HepG2 (cell line): ENCODE data around the gene TC2N. TPM values are rescaled to one million over a fixed set of nuclear protein-coding genes. Genes with fewer than 3 reads are reported as not detected.

Source experiments
- AHR ChIP-seq: IDR thresholded peaks from 2 replicates; pipeline ENCODE4 v1.6.1; 2018; ENCODE audit warnings: missing genetic modification reagents, missing compliant biosample characterization
- ASH2L ChIP-seq: fragments of 300-600, 200-600 bp; sonication (generic); IDR thresholded peaks from 2 replicates; pipeline ENCODE4 v1.7.0; 2017; ENCODE audit warnings: low read depth, mild to moderate bottlenecking, moderate library complexity, mixed read lengths, low read length; ENCODE audit not compliant: insufficient read length
- CHD2 ChIP-seq: IDR thresholded peaks from 2 replicates; pipeline ENCODE4 v1.6.1; 2011; ENCODE audit warnings: low read depth, low read length, improper control_type of control experiment
- ELF4 ChIP-seq: sonication (generic); formaldehyde crosslinking; IDR thresholded peaks from 2 replicates; pipeline ENCODE4 v1.5.0; 2020; ENCODE audit warnings: missing genetic modification reagents, mild to moderate bottlenecking, moderate library complexity, borderline replicate concordance
- EP300 ChIP-seq, 3 experiments: sonication (generic) in 1 of 3; formaldehyde crosslinking in 1 of 3; IDR thresholded peaks; 2 replicates each; pipeline versions ENCODE4 v1.5.1 to v1.6.1; 2011 to 2020; ENCODE audit warnings: low read depth in 2 of 3, low read length in 2 of 3, borderline replicate concordance in 1 of 3, improper control_type of control experiment in 1 of 3, mild to moderate bottlenecking in 1 of 3, missing genetic modification reagents in 1 of 3, moderate library complexity in 1 of 3
- EZH2 ChIP-seq: conservative IDR thresholded peaks from 2 replicates; pipeline ENCODE4 v1.6.1; 2012; ENCODE audit warnings: mild to moderate bottlenecking, low read depth, low read length, moderate library complexity
- FOXP1 ChIP-seq, 2 experiments: fragments of 450-650 bp in 1 of 2; IDR thresholded peaks; 2 replicates each; pipeline ENCODE4 v1.6.1; 2017 to 2018; ENCODE audit warnings: antibody characterized with exemption in 1 of 2
- HNF4A ChIP-seq: sonication (generic); formaldehyde crosslinking; IDR thresholded peaks from 2 replicates; pipeline ENCODE4 v1.4.0; 2020; ENCODE audit warnings: missing genetic modification reagents
- REL ChIP-seq: sonication (generic); formaldehyde crosslinking; conservative IDR thresholded peaks from 2 replicates; pipeline ENCODE4 v1.8.0; 2022; ENCODE audit warnings: mild to moderate bottlenecking, missing genetic modification reagents, moderate library complexity
- SCMH1 ChIP-seq: sonication (generic); formaldehyde crosslinking; IDR thresholded peaks from 2 replicates; pipeline ENCODE4 v1.9.0; 2021; ENCODE audit warnings: missing genetic modification reagents, mild to moderate bottlenecking, borderline replicate concordance
- SMARCC2 ChIP-seq: fragments of 450-650 bp; IDR thresholded peaks from 2 replicates; pipeline ENCODE4 v1.6.1; 2017; ENCODE audit warnings: antibody characterized with exemption, mild to moderate bottlenecking
- SRF ChIP-seq: IDR thresholded peaks from 2 replicates; pipeline ENCODE4 v1.6.1; 2011; ENCODE audit warnings: mild to moderate bottlenecking, low read depth, low read length, moderate library complexity
- STAG1 ChIP-seq: sonication (generic); formaldehyde crosslinking; IDR thresholded peaks from 2 replicates; pipeline ENCODE4 v1.4.0; 2020; ENCODE audit warnings: missing genetic modification reagents
- TGIF2 ChIP-seq: IDR thresholded peaks from 2 replicates; pipeline ENCODE4 v1.6.1; 2016; ENCODE audit warnings: control low read depth, missing compliant biosample characterization
- TP53 ChIP-seq: sonication (generic); formaldehyde crosslinking; conservative IDR thresholded peaks from 2 replicates; pipeline ENCODE4 v1.4.0; 2020; ENCODE audit warnings: missing genetic modification reagents
- ZBTB46 ChIP-seq: sonication (generic); formaldehyde crosslinking; IDR thresholded peaks from 2 replicates; pipeline ENCODE4 v1.4.0; 2020; ENCODE audit warnings: mild to moderate bottlenecking, missing genetic modification reagents, borderline replicate concordance
- ZC3H13 ChIP-seq: sonication (generic); formaldehyde crosslinking; IDR thresholded peaks from 2 replicates; pipeline ENCODE4 v1.8.1; 2023; ENCODE audit warnings: mild to moderate bottlenecking, missing genetic modification reagents, moderate library complexity
- ZMYM3 ChIP-seq: sonication (generic); formaldehyde crosslinking; IDR thresholded peaks from 2 replicates; pipeline ENCODE4 v1.5.1; 2020; ENCODE audit warnings: mild to moderate bottlenecking, missing genetic modification reagents
- ZNF138 ChIP-seq: sonication (generic); formaldehyde crosslinking; IDR thresholded peaks from 2 replicates; pipeline ENCODE4 v1.5.0; 2020; ENCODE audit warnings: mild to moderate bottlenecking, low read depth, missing genetic modification reagents
- ZNF235 ChIP-seq: sonication (generic); formaldehyde crosslinking; IDR thresholded peaks from 2 replicates; pipeline ENCODE4 v1.8.1; 2023; ENCODE audit warnings: mild to moderate bottlenecking, missing genetic modification reagents, borderline replicate concordance
- ZNF24 ChIP-seq: fragments of 450-650 bp; IDR thresholded peaks from 2 replicates; pipeline ENCODE4 v1.6.1; 2017; ENCODE audit warnings: antibody characterized with exemption, mild to moderate bottlenecking
- ZNF362 ChIP-seq: sonication (generic); formaldehyde crosslinking; IDR thresholded peaks from 2 replicates; pipeline ENCODE4 v1.4.0; 2020; ENCODE audit warnings: missing genetic modification reagents, mild to moderate bottlenecking, borderline replicate concordance
- ZNF567 ChIP-seq: sonication (generic); formaldehyde crosslinking; IDR thresholded peaks from 2 replicates; pipeline ENCODE4 v1.8.1; 2023; ENCODE audit warnings: mild to moderate bottlenecking, missing genetic modification reagents, borderline replicate concordance
- ZNF616 ChIP-seq: sonication (generic); formaldehyde crosslinking; IDR thresholded peaks from 2 replicates; pipeline ENCODE4 v1.5.0; 2020; ENCODE audit warnings: low read depth, mild to moderate bottlenecking, missing genetic modification reagents
- ZNF7 ChIP-seq: IDR thresholded peaks from 2 replicates; pipeline ENCODE4 v1.6.1; 2016; ENCODE audit warnings: missing biosample characterization, missing genetic modification reagents
- ZNF768 ChIP-seq: sonication (generic); formaldehyde crosslinking; IDR thresholded peaks from 2 replicates; pipeline ENCODE4 v1.4.0; 2020; ENCODE audit warnings: missing genetic modification reagents
- polyA plus RNA-seq, 8 experiments: library from polyadenylated mRNA; depleted of rRNA in 3 of 8; stranded (reverse) in 7 of 8; unstranded in 1 of 8; fragments of >200 nt; fragmentation: Illumina TruSeq in 4 of 8; extraction: Trizol in 4 of 8; gene quantifications; 2 replicates each; pipeline versions ENCODE4 v1.2.1 to v1.2.3, GENCODE V29; 2011 to 2016; ENCODE audit warnings: low read depth in 4 of 8, missing spikeins in 1 of 8, mixed read lengths in 1 of 8; ENCODE audit not compliant: insufficient read depth in 1 of 8
- total RNA-seq, 5 experiments: library from RNA; depleted of rRNA; stranded (reverse); fragments of >200 nt; fragmentation: Illumina TruSeq; extraction: Trizol; gene quantifications; 2 replicates each; pipeline ENCODE4 v1.2.3, GENCODE V29; 2016; ENCODE audit warnings: low read depth in 1 of 5
- TF ChIP-seq, protein P1 (sequence below): sonication (generic); formaldehyde crosslinking; IDR thresholded peaks from 2 replicates; pipeline ENCODE4 v1.5.1; 2020; ENCODE audit warnings: missing genetic modification reagents, mild to moderate bottlenecking, borderline replicate concordance
- TF ChIP-seq, protein P2 (sequence below): sonication (generic); formaldehyde crosslinking; IDR thresholded peaks from 2 replicates; pipeline ENCODE4 v1.5.0; 2020; ENCODE audit warnings: missing genetic modification reagents

The TC2N gene
- total and polyA plus RNA-seq, 2 of the 13 experiments (the other 11 are each of a cell fraction or from before 2014, with no cell fraction given), result 0.03 TPM; not detected in 1

DNA sequence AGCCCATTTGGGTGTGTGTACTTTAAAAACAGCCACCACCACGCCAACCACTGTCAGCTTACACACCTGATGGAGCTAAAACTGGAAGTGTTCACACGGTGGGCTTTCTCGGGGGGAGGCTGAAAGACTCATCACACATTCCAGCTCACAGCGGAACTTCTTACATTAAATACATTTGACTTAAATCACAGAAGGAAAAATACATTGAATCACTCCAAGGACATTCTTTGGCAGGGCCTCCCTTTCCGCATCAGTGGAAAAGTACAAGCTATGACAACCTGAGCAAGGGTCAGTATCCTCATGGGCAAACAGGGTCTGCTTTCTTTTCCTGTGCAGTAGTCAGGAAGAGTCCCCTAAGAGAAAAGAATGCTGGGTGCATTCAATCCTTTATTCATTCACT lies 31.0 kb upstream of the TC2N start (continued):
- TF ChIP-seq CHD2, result no peak
- TF ChIP-seq SRF, result no peak
- no peak for TF ChIP-seq ZMYM3
- TF ChIP-seq ZC3H13 (CRISPR knock-in tag), result no peak
- TF ChIP-seq, protein P1, sequence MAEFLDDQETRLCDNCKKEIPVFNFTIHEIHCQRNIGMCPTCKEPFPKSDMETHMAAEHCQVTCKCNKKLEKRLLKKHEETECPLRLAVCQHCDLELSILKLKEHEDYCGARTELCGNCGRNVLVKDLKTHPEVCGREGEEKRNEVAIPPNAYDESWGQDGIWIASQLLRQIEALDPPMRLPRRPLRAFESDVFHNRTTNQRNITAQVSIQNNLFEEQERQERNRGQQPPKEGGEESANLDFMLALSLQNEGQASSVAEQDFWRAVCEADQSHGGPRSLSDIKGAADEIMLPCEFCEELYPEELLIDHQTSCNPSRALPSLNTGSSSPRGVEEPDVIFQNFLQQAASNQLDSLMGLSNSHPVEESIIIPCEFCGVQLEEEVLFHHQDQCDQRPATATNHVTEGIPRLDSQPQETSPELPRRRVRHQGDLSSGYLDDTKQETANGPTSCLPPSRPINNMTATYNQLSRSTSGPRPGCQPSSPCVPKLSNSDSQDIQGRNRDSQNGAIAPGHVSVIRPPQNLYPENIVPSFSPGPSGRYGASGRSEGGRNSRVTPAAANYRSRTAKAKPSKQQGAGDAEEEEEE (CRISPR knock-in tag), result no peak
- no peak for TF ChIP-seq TP53
- TF ChIP-seq ASH2L, result peak; percentile 48
- no peak for TF ChIP-seq FOXP1 (IDR thresholded peaks at IDR 0.05)
- no peak for TF ChIP-seq FOXP1 (CRISPR knock-in tag; IDR thresholded peaks at IDR 0.05)
- TF ChIP-seq ZNF7 (CRISPR knock-in tag), result no peak
- peak; percentile 29; the same call in 1 of the 2 replicates for TF ChIP-seq HNF4A (CRISPR knock-in tag)
- TF ChIP-seq ZNF138, result no peak
- no peak for TF ChIP-seq TGIF2 (CRISPR knock-in tag)
- TF ChIP-seq ZNF616, result no peak
- no peak for TF ChIP-seq EZH2
- TF ChIP-seq, protein P2, sequence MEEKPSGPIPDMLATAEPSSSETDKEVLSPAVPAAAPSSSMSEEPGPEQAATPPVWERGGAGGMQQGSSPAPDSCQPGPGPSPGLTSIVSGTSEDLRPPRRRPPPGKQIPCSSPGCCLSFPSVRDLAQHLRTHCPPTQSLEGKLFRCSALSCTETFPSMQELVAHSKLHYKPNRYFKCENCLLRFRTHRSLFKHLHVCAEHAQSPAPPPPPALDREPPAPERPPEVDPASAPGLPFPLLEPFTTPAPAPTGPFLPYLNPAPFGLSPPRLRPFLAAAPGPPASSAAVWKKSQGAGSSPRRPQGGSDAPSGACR (CRISPR knock-in tag), result no peak
- TF ChIP-seq ZNF768, result no peak
- TF ChIP-seq ZNF24, result peak; percentile 95
- TF ChIP-seq ZNF235 (CRISPR knock-in tag), result no peak
- no peak for TF ChIP-seq STAG1
- no peak for TF ChIP-seq REL (CRISPR knock-in tag)
- TF ChIP-seq ZNF362 (CRISPR knock-in tag), result no peak
- TF ChIP-seq SMARCC2, result no peak
- no peak for TF ChIP-seq ELF4 (CRISPR knock-in tag)
- TF ChIP-seq ZBTB46 (CRISPR knock-in tag), result no peak
- no peak for TF ChIP-seq AHR (CRISPR knock-in tag)
- TF ChIP-seq SCMH1, result no peak
- TF ChIP-seq ZNF567, result no peak
- peak in 1 of 2 experiments; percentile 60; a peak in 1 of 4 replicates for TF ChIP-seq EP300 (IDR thresholded peaks at IDR 0.05; ENCODE audit: low read depth in 2 of 2, low read length in 2 of 2)
- no peak for TF ChIP-seq EP300 (CRISPR knock-in tag; IDR thresholded peaks at IDR 0.05; ENCODE audit: borderline replicate concordance)
